Gastrocnemius medialis (tissue), 4 donors: Measurements from ENCODE around the gene EPB41L3.

Experiments used
- POLR2A ChIP-seq, 2 donors: fragments of 450-650 bp; IDR thresholded peaks; one replicate each; pipeline ENCODE4 v1.6.1; 2017; ENCODE audit warnings: antibody characterized with exemption in 2 of 2, mild to moderate bottlenecking in 2 of 2, moderate library complexity in 2 of 2
- TF ChIP-seq, protein P1 (sequence below), 5 experiments: fragments of 450-650 bp in 3 of 5; fragments of 200-600 bp in 2 of 5; sonication (generic) in 2 of 5; IDR thresholded peaks in 4 of 5; conservative IDR thresholded peaks in 1 of 5; 1 replicate in 4 of 5; 2 replicates in 1 of 5; pipeline ENCODE4 v1.5.1; 2016 to 2019; ENCODE audit warnings: antibody characterized with exemption in 5 of 5, mild to moderate bottlenecking in 3 of 5, moderate library complexity in 3 of 5

- TF ChIP-seq, protein P1, sequence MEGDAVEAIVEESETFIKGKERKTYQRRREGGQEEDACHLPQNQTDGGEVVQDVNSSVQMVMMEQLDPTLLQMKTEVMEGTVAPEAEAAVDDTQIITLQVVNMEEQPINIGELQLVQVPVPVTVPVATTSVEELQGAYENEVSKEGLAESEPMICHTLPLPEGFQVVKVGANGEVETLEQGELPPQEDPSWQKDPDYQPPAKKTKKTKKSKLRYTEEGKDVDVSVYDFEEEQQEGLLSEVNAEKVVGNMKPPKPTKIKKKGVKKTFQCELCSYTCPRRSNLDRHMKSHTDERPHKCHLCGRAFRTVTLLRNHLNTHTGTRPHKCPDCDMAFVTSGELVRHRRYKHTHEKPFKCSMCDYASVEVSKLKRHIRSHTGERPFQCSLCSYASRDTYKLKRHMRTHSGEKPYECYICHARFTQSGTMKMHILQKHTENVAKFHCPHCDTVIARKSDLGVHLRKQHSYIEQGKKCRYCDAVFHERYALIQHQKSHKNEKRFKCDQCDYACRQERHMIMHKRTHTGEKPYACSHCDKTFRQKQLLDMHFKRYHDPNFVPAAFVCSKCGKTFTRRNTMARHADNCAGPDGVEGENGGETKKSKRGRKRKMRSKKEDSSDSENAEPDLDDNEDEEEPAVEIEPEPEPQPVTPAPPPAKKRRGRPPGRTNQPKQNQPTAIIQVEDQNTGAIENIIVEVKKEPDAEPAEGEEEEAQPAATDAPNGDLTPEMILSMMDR (IDR thresholded peaks at IDR 0.05 in 4 of 5, conservative IDR thresholded peaks at IDR 0.05 in 1 of 5), result no peak
- no peak for TF ChIP-seq POLR2A (IDR thresholded peaks at IDR 0.05)
Observed at GRCh38 chr18:5415665-5416064, 128.1 kb downstream of the EPB41L3 start.
